ENCODE data around the gene WDR93. TPM values are rescaled to one million over a fixed set of nuclear protein-coding genes. Genes with fewer than 3 reads are reported as not detected.

WDR93 gene
- 1 to 10 TPM in 1 of 4 donors, under 1 TPM in 2, not detected in 1; 0.28 to 1.1 (median 0.36) TPM for total RNA-seq

GRCh38 chr15:89690276-89691218 lies at the start of gene WDR93, which contains the start of gene PEX11A:
Gene WDR93, plus strand, starts transcription at chr15:89690811. Its CDS starts 10,936 bp downstream, at chr15:89701747.
Gene PEX11A, minus strand, starts transcription at chr15:89690754. Its CDS starts 122 bp downstream, at chr15:89690632.
- peak; percentile 94 for ATAC-seq (ENCODE audit: low FRiP score)
- peak; percentile 50 for DNase-seq (ENCODE audit: low spot score)
- no peak for TF ChIP-seq CTCF (IDR thresholded peaks at IDR 0.05)

DNA sequence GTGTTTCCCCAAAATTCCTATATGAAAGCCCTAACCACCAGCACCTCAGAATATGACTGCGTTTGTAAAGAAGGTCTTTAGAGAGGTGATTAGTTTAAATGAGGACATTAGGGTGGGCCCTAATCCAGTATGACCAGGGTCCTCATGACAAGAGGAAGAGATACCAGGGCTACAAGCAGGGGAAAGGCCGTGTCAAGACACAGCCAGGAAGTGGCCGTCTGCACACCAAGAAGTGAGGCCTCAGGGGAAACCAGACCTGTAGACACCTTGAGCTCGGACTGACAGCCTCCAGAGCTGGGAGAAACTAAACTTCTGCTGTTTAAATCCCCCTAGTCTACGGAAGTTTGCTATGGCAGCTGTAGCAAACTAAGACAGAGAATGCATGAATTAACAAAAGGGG lies 49.6 kb upstream of the WDR93 start:
- no peak for DNase-seq (ENCODE audit: low spot score)
- TF ChIP-seq CTCF (IDR thresholded peaks at IDR 0.05) = no peak
- no peak for ATAC-seq (ENCODE audit: low FRiP score)

GRCh38 chr15:89642106-89642505 lies 48.5 kb upstream of the WDR93 start:
- no peak for TF ChIP-seq CTCF (IDR thresholded peaks at IDR 0.05)
- no peak for ATAC-seq (ENCODE audit: low FRiP score)
- DNase-seq (ENCODE audit: low spot score) = no peak

DNA sequence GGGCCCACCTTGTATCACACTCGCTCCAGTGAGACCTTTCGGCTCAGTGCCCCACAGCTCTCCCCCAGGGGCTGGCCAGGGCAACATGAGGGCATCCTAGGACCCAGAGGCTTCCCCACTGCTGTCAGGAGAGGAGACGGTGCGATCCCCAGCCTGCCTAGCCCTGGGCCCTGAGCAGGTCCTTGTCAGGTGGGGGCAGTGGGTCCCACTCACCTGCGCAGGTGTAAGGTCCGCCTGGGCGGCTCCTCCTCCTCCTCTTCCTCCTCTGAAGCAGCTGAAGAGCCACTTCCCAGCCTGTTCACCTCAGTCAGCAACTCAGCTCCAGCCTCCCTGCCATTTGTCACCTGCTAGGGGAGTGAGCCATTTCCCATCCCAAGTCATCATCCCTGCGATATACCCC lies 44.9 kb upstream of the WDR93 start:
- TF ChIP-seq CTCF (IDR thresholded peaks at IDR 0.05) = no peak
- DNase-seq (ENCODE audit: low spot score) = peak; percentile 1

GRCh38 chr15:89646416-89647141 lies 44.0 kb upstream of the WDR93 start:
- ATAC-seq (ENCODE audit: low FRiP score) (no peak), DNase-seq (ENCODE audit: low spot score) (peak; percentile 9)
- no peak for TF ChIP-seq CTCF (IDR thresholded peaks at IDR 0.05)

More for the DNA sequence above, 44.9 kb upstream of the WDR93 start:
- ATAC-seq (ENCODE audit: low FRiP score) = no peak

GRCh38 chr15:89647191-89647851 lies 43.3 kb upstream of the WDR93 start:
- DNase-seq (ENCODE audit: low spot score) (peak; percentile 96), ATAC-seq (ENCODE audit: low FRiP score) (peak; percentile 60)
- peak in 1 of 3 donors; percentile 71 for TF ChIP-seq CTCF (IDR thresholded peaks at IDR 0.05)

Measured in omental fat pad (tissue), 4 donors.